HepG2 (cell line): Measurements from ENCODE around the gene NNAT. TPM values are rescaled to one million over a fixed set of nuclear protein-coding genes. Genes with fewer than 3 reads are reported as not detected.

Source experiments
- ATAC-seq: fragments of 200-7000 bp; cut with Tn5 transposase; 3 replicates; pipeline ENCODE4 v1.9.1; 2020; ENCODE audit warnings: mild to moderate bottlenecking, moderate library complexity
- BruUV-seq: library from RNA; stranded (reverse); fragments of 400-500 nt; replicated peaks from 2 replicates; lab custom pipeline; 2021; lab: Mats Ljungman, UMichigan
- CTCF ChIA-PET: fragments of 300-600 bp; formaldehyde crosslinking; extraction: SDS; loops from one replicate; lab custom pipeline; 2021; ENCODE audit warnings: low total read pairs, inconsistent platforms, low intra/inter-chr PET ratio; lab: Yijun Ruan, JAX
- POLR2A ChIA-PET: fragments of 350-600 bp; sonication (Branson Sonifier 250); formaldehyde crosslinking; loops from one replicate; lab custom pipeline; 2020; ENCODE audit warnings: antibody characterized with exemption, inconsistent platforms; lab: Yijun Ruan, JAX
- DNase-seq: peaks from one replicate; pipeline ENCODE4 v3.0.0-alpha.2; 2015; ENCODE audit warnings: low spot score
- FAIRE-seq: peaks from 3 replicates; lab custom pipeline; 2011; peaks lifted over from hg19 to GRCh38; lab: Jason Lieb, UNC
- H2AFZ ChIP-seq: one replicate; pipeline ENCODE4 v1.6.1; 2011; ENCODE audit warnings: low read length, inconsistent platforms
- H3K27ac ChIP-seq: fragments of 300-600 bp; 3 replicates; pipeline ENCODE4 v1.8.0; 2011; ENCODE audit warnings: mixed run types, mild to moderate bottlenecking, mixed read lengths, low read length, inconsistent platforms; ENCODE audit not compliant: insufficient read depth; ENCODE audit errors: extremely low read length
- H3K27me3 ChIP-seq, 2 experiments: fragments of 200-600 bp in 1 of 2; 2 replicates in 1 of 2; 3 replicates in 1 of 2; pipeline versions ENCODE4 v1.6.0 to v1.8.0; 2011; ENCODE audit warnings: low read length in 2 of 2, mild to moderate bottlenecking in 2 of 2, moderate library complexity in 2 of 2, inconsistent platforms in 1 of 2; ENCODE audit not compliant: insufficient read depth in 2 of 2, control insufficient read depth in 1 of 2
- H3K36me3 ChIP-seq, 2 experiments: fragments of 200-600 bp in 1 of 2; replicated peaks in 1 of 2; 2 replicates in 1 of 2; 3 replicates in 1 of 2; pipeline versions ENCODE4 v1.5.1 to v1.8.0; 2011; ENCODE audit warnings: low read length in 2 of 2, inconsistent platforms in 1 of 2; ENCODE audit not compliant: insufficient read depth in 2 of 2, control insufficient read depth in 1 of 2
- H3K4me1 ChIP-seq: 2 replicates; pipeline ENCODE4 v1.5.1; 2012; ENCODE audit warnings: low read length, inconsistent platforms; ENCODE audit not compliant: insufficient read depth
- H3K4me2 ChIP-seq: 2 replicates; pipeline ENCODE4 v1.6.0; 2011; ENCODE audit warnings: low read depth, low read length, inconsistent platforms
- H3K4me3 ChIP-seq, 3 experiments: fragments of 200-600 bp in 1 of 3; sonication (generic), shearing (Covaris generic) in 1 of 3; replicated peaks in 1 of 3; 2 replicates each; pipeline ENCODE4 v1.5.1; 2011 to 2016; ENCODE audit warnings: low read length in 3 of 3, inconsistent platforms in 2 of 3, low read depth in 2 of 3, mild to moderate bottlenecking in 2 of 3, control low read depth in 1 of 3, mixed read lengths in 1 of 3; ENCODE audit not compliant: insufficient read depth in 1 of 3
- H3K79me2 ChIP-seq: one replicate; pipeline ENCODE4 v1.6.1; 2011; ENCODE audit warnings: low read length, inconsistent platforms; ENCODE audit not compliant: insufficient read depth
- H3K9ac ChIP-seq: 2 replicates; pipeline ENCODE4 v1.6.0; 2011; ENCODE audit warnings: mild to moderate bottlenecking, low read depth, low read length, inconsistent platforms; ENCODE audit not compliant: insufficient read depth
- H3K9me3 ChIP-seq: 2 replicates; pipeline ENCODE4 v1.5.1; 2012; ENCODE audit warnings: mild to moderate bottlenecking, low read length
- H4K20me1 ChIP-seq: 2 replicates; pipeline ENCODE4 v1.6.0; 2011; ENCODE audit warnings: inconsistent platforms, mild to moderate bottlenecking, low read length, moderate library complexity; ENCODE audit not compliant: insufficient read depth
- FOXA1 ChIP-seq, 2 experiments: fragments of 450-650 bp in 1 of 2; sonication (generic) in 1 of 2; formaldehyde crosslinking in 1 of 2; IDR thresholded peaks; 2 replicates each; pipeline versions ENCODE4 v1.4.0 to v1.6.1; 2016 to 2020; ENCODE audit warnings: missing genetic modification reagents in 1 of 2
- RAD21 ChIP-seq: fragments of 450-650 bp; formaldehyde crosslinking; IDR thresholded peaks from 2 replicates; pipeline ENCODE4 v1.5.0; 2020; ENCODE audit warnings: mild to moderate bottlenecking
- RELA ChIP-seq: sonication (generic); formaldehyde crosslinking; IDR thresholded peaks from 2 replicates; pipeline ENCODE4 v1.4.0; 2020; ENCODE audit warnings: missing genetic modification reagents
- STAG1 ChIP-seq: sonication (generic); formaldehyde crosslinking; IDR thresholded peaks from 2 replicates; pipeline ENCODE4 v1.4.0; 2020; ENCODE audit warnings: missing genetic modification reagents
- ZNF543 ChIP-seq: sonication (generic); formaldehyde crosslinking; IDR thresholded peaks from 2 replicates; pipeline ENCODE4 v1.4.0; 2020; ENCODE audit warnings: mild to moderate bottlenecking, missing genetic modification reagents
- WGBS: methylation state at CpG from one replicate; pipeline ENCODE4 v1.1.6; 2017; ENCODE audit warnings: low lambda C conversion rate; 5-methylcytosine and 5-hydroxymethylcytosine counted together
- in situ Hi-C: cut with HindIII; loops from 2 replicates; pipeline ENCODE4 v1.10.0; 2017; ENCODE audit warnings: low pct_unique_long_range_greater_than_20kb; ENCODE audit not compliant: extremely low pct_ligation_motif_present
- intact Hi-C: fragments of 100-400 bp; cut with micrococcal nuclease; formaldehyde crosslinking; loops from one replicate; pipeline ENCODE4 v1.10.0; 2022; ENCODE audit not compliant: unreplicated experiment
- polyA plus RNA-seq, 8 experiments: library from polyadenylated mRNA; depleted of rRNA in 3 of 8; stranded (reverse) in 7 of 8; unstranded in 1 of 8; fragments of >200 nt; fragmentation: Illumina TruSeq in 4 of 8; extraction: Trizol in 4 of 8; gene quantifications; 2 replicates each; pipeline versions ENCODE4 v1.2.1 to v1.2.3, GENCODE V29; 2011 to 2016; ENCODE audit warnings: low read depth in 4 of 8, missing spikeins in 1 of 8, mixed read lengths in 1 of 8; ENCODE audit not compliant: insufficient read depth in 1 of 8
- total RNA-seq, 5 experiments: library from RNA; depleted of rRNA; stranded (reverse); fragments of >200 nt; fragmentation: Illumina TruSeq; extraction: Trizol; gene quantifications; 2 replicates each; pipeline ENCODE4 v1.2.3, GENCODE V29; 2016; ENCODE audit warnings: low read depth in 1 of 5
- TF ChIP-seq, protein P1 (sequence below): sonication (generic); formaldehyde crosslinking; conservative IDR thresholded peaks from 2 replicates; pipeline ENCODE4 v1.4.0; 2020; ENCODE audit warnings: missing genetic modification reagents
- TF ChIP-seq, protein P2 (sequence below): sonication (generic); formaldehyde crosslinking; IDR thresholded peaks from 2 replicates; pipeline ENCODE4 v1.5.0; 2020; ENCODE audit warnings: mild to moderate bottlenecking, missing genetic modification reagents, moderate library complexity

NNAT gene
- total and polyA plus RNA-seq, 2 of the 13 experiments (the other 11 are each of a cell fraction or from before 2014, with no cell fraction given), result not detected

DNA sequence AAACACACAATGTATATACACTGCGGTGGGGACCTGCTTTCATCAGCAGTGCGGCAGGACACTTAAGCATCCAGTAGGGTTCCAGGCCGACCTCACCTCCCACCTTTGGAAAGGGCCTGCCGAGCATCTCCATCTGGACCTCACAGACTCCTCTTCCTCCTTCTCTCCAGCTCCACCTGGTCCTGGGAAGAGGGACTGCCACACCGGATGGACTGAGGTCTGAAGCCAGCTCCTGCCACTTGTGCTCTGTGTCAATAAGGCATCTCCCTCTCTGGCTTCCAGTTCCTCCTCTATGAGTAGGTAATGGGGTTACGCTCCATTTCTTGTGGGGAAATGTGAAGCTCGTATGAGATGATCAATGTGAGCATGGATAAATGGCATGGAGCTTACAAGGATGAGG, 19.1 kb upstream of the NNAT start:
- no peak for DNase-seq
- CTCF ChIA-PET, result no interaction called here
- BruUV-seq, result no TSS peak
- H3K27ac ChIP-seq, result no peak overlapping the region
- H3K4me3 ChIP-seq, result no peak overlapping the region
- in situ Hi-C loops, result no loop called here
- POLR2A ChIA-PET, result interaction anchor here (1.4 kb wide), 1 partner anchor 25 kb away, joined by 3 read pairs; the partner anchor contains the start of gene BLCAP
- no peaks in the 10 kb centered on the region for H3K79me2 ChIP-seq
- H3K9me3 ChIP-seq, result no peaks in the 10 kb centered on the region
- no peaks in the 10 kb centered on the region for H4K20me1 ChIP-seq
- no peak overlapping the region for H2AFZ ChIP-seq
- TF ChIP-seq, protein P1, sequence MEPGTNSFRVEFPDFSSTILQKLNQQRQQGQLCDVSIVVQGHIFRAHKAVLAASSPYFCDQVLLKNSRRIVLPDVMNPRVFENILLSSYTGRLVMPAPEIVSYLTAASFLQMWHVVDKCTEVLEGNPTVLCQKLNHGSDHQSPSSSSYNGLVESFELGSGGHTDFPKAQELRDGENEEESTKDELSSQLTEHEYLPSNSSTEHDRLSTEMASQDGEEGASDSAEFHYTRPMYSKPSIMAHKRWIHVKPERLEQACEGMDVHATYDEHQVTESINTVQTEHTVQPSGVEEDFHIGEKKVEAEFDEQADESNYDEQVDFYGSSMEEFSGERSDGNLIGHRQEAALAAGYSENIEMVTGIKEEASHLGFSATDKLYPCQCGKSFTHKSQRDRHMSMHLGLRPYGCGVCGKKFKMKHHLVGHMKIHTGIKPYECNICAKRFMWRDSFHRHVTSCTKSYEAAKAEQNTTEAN (CRISPR knock-in tag), result no peak
- TF ChIP-seq RELA (CRISPR knock-in tag), result no peak
- TF ChIP-seq, protein P2, sequence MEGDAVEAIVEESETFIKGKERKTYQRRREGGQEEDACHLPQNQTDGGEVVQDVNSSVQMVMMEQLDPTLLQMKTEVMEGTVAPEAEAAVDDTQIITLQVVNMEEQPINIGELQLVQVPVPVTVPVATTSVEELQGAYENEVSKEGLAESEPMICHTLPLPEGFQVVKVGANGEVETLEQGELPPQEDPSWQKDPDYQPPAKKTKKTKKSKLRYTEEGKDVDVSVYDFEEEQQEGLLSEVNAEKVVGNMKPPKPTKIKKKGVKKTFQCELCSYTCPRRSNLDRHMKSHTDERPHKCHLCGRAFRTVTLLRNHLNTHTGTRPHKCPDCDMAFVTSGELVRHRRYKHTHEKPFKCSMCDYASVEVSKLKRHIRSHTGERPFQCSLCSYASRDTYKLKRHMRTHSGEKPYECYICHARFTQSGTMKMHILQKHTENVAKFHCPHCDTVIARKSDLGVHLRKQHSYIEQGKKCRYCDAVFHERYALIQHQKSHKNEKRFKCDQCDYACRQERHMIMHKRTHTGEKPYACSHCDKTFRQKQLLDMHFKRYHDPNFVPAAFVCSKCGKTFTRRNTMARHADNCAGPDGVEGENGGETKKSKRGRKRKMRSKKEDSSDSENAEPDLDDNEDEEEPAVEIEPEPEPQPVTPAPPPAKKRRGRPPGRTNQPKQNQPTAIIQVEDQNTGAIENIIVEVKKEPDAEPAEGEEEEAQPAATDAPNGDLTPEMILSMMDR (CRISPR knock-in tag), result peak; percentile 44
- peak; percentile 44; the same call in 1 of the 2 replicates for TF ChIP-seq RAD21 (CRISPR knock-in tag)
- no peak for TF ChIP-seq ZNF543 (CRISPR knock-in tag)
- no peak for TF ChIP-seq FOXA1 (IDR thresholded peaks at IDR 0.05)
- TF ChIP-seq FOXA1 (CRISPR knock-in tag; IDR thresholded peaks at IDR 0.05), result peak; percentile 73
- peak; percentile 31; the same call in 1 of the 2 replicates for TF ChIP-seq STAG1 (CRISPR knock-in tag)
- FAIRE-seq, result no peak
- intact Hi-C loops, result no loop called here
- no peaks in the 10 kb centered on the region for H3K27me3 ChIP-seq
- H3K4me1 ChIP-seq, result peaks cover 26% of the 10 kb centered on the region
- no peaks in the 10 kb centered on the region for H3K36me3 ChIP-seq
- no peak overlapping the region for H3K4me2 ChIP-seq
- 85% methylated on average over 7 of the region's 7 CpGs for WGBS
- peak; percentile 30 for ATAC-seq
- H3K9ac ChIP-seq, result no peak overlapping the region
